Prostate gland (tissue), 2 donors: Measurements from ENCODE around the gene BANP. TPM values are rescaled to one million over a fixed set of nuclear protein-coding genes. Genes with fewer than 3 reads are reported as not detected.
"Not testable (repeated sequence)": the region's sequence is repeated elsewhere in the genome, so short reads cannot be mapped to it uniquely, and the experiment has no call there.

Source experiments
- DNase-seq: peaks from one replicate; pipeline ENCODE4 v3.0.0-alpha.2; 2019; ENCODE audit warnings: low spot score
- H3K27ac ChIP-seq, 2 donors: fragments of 200-600 bp; sonication (generic); 2 replicates each; pipeline ENCODE4 v1.5.1; 2017 to 2019
- H3K27me3 ChIP-seq: fragments of 200-600 bp; sonication (generic); replicated peaks from 2 replicates; pipeline ENCODE4 v1.5.1; 2019; ENCODE audit not compliant: insufficient read depth
- H3K36me3 ChIP-seq, 2 donors: fragments of 200-600 bp; sonication (generic); 1 replicate in 1 of 2; 2 replicates in 1 of 2; pipeline versions ENCODE4 v1.5.1 to v1.8.1; 2017 to 2019
- H3K4me1 ChIP-seq: fragments of 200-600 bp; sonication (generic); replicated peaks from 2 replicates; pipeline ENCODE4 v1.5.1; 2019
- H3K4me3 ChIP-seq, 2 donors: fragments of 200-600 bp; sonication (generic); 2 replicates each; pipeline ENCODE4 v1.5.1; 2017 to 2019
- H3K9me3 ChIP-seq: fragments of 200-600 bp; sonication (generic); 2 replicates; pipeline ENCODE4 v1.5.1; 2017
- POLR2A ChIP-seq: fragments of 450-650 bp; IDR thresholded peaks from one replicate; pipeline ENCODE4 v1.6.1; 2016; ENCODE audit warnings: antibody characterized with exemption, mild to moderate bottlenecking
- POLR2AphosphoS5 ChIP-seq: sonication (generic); formaldehyde crosslinking; IDR thresholded peaks from one replicate; pipeline ENCODE4 v1.6.1; 2017; ENCODE audit warnings: antibody characterized with exemption
- WGBS: methylation state at CpG from one replicate; pipeline ENCODE4 v1.1.5; 2018; 5-methylcytosine and 5-hydroxymethylcytosine counted together
- intact Hi-C: fragments of 100-400 bp; cut with DNase I; formaldehyde crosslinking; loops from one replicate; pipeline ENCODE4 v1.14.2; 2022
- total RNA-seq, 2 donors: library from RNA; depleted of rRNA; stranded (reverse); fragments of >200 nt; gene quantifications; one replicate each; pipeline ENCODE4 v1.1.0, GENCODE V29; 2016
- TF ChIP-seq, protein P1 (sequence below), 4 experiments: fragments of 200-600 bp in 2 of 4; fragments of 450-650 bp in 2 of 4; sonication (generic) in 2 of 4; IDR thresholded peaks; 1 replicate in 3 of 4; 2 replicates in 1 of 4; pipeline ENCODE4 v1.5.1; 2016 to 2019; ENCODE audit warnings: antibody characterized with exemption in 4 of 4, mild to moderate bottlenecking in 2 of 4, moderate library complexity in 2 of 4

The BANP gene
- total RNA-seq, 2 donors from 2014 or later: 32.2 to 47.3 TPM

- WGBS: 89% methylated on average over 23 of the region's 23 CpGs
- intact Hi-C loops: no loop called here
- no peaks in the 10 kb centered on the region for H3K9me3 ChIP-seq
- H3K36me3 ChIP-seq: no peaks in the 10 kb centered on the region
- H3K27ac ChIP-seq: no peak overlapping the region
- no peaks in the 10 kb centered on the region for H3K4me1 ChIP-seq
- H3K27me3 ChIP-seq: no peaks in the 10 kb centered on the region
- no peak overlapping the region for H3K4me3 ChIP-seq
- DNase-seq: no peak
- TF ChIP-seq, protein P1, sequence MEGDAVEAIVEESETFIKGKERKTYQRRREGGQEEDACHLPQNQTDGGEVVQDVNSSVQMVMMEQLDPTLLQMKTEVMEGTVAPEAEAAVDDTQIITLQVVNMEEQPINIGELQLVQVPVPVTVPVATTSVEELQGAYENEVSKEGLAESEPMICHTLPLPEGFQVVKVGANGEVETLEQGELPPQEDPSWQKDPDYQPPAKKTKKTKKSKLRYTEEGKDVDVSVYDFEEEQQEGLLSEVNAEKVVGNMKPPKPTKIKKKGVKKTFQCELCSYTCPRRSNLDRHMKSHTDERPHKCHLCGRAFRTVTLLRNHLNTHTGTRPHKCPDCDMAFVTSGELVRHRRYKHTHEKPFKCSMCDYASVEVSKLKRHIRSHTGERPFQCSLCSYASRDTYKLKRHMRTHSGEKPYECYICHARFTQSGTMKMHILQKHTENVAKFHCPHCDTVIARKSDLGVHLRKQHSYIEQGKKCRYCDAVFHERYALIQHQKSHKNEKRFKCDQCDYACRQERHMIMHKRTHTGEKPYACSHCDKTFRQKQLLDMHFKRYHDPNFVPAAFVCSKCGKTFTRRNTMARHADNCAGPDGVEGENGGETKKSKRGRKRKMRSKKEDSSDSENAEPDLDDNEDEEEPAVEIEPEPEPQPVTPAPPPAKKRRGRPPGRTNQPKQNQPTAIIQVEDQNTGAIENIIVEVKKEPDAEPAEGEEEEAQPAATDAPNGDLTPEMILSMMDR (IDR thresholded peaks at IDR 0.05): no peak
- no peak for TF ChIP-seq POLR2A
- no peak for TF ChIP-seq POLR2AphosphoS5
These were observed 68.7 kb downstream of the BANP start for GRCh38 chr16:88019821-88020515.

- Histone ChIP-seq H3K27me3 (no peaks in the 10 kb centered on the region), H3K4me3 (no peak overlapping the region), H3K27ac (no peak overlapping the region), H3K4me1 (no peaks in the 10 kb centered on the region), H3K36me3 (no peaks in the 10 kb centered on the region), H3K9me3 (no peaks in the 10 kb centered on the region)
- 92% methylated on average over 10 of the region's 10 CpGs for WGBS
- no peak for DNase-seq
- intact Hi-C loops: no loop called here
- TF ChIP-seq POLR2A: no peak
- TF ChIP-seq, protein P1 (IDR thresholded peaks at IDR 0.05): no peak
- TF ChIP-seq POLR2AphosphoS5: no peak
These were observed 69.3 kb downstream of the BANP start for GRCh38 chr16:88020516-88020885.

DNA sequence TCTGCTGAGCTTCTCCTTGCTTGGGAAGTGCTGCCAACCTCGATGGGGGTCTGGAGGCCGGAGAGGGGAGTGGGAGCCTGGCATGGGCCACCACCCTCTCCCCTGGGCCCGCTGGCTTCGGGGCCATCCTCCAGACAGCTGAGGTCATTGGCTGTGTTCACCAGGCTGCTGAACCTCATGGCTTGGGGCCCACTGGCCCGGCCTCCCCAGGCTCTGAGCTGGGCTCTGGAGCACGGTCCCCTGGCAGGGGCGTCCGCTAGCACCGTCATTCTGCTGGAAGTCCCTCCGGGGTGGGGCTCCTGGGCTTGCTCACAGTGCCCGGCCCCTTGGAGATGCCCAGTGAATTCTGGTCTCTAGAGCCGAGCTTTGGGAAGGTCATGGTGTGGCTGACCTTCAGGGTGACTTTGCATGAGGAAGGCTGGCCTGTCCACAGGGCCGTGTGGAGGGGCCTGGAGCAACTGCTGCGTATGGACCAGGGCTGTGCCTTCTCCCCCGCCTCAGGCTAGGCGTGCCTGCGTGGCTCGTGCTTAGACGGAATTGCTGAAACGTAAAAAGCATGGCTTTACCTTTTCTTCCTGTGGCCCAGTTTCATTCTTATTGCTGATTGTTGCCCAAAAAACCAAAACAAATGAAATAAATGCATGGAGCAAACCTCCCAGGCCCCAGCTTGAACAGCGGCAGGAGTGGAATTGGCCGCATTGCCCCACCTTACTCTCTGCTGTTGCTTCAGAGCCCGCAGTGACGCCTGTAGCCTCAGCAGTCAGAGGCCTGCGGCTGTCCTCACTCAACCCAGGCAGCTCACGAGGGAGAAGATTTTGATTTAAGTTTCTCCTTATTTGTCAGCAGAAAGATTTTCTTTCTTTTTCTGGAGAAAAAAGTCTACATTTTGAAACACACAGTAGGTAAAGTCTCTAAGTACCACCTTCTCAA, 70.1 kb downstream of the BANP start:
- H3K4me3 ChIP-seq, intact Hi-C loops, DNase-seq, H3K36me3 ChIP-seq, H3K27me3 ChIP-seq, H3K27ac ChIP-seq, H3K4me1 ChIP-seq, H3K9me3 ChIP-seq: not testable (repeated sequence)
- 93% methylated on average over 26 of the region's 26 CpGs for WGBS

DNA sequence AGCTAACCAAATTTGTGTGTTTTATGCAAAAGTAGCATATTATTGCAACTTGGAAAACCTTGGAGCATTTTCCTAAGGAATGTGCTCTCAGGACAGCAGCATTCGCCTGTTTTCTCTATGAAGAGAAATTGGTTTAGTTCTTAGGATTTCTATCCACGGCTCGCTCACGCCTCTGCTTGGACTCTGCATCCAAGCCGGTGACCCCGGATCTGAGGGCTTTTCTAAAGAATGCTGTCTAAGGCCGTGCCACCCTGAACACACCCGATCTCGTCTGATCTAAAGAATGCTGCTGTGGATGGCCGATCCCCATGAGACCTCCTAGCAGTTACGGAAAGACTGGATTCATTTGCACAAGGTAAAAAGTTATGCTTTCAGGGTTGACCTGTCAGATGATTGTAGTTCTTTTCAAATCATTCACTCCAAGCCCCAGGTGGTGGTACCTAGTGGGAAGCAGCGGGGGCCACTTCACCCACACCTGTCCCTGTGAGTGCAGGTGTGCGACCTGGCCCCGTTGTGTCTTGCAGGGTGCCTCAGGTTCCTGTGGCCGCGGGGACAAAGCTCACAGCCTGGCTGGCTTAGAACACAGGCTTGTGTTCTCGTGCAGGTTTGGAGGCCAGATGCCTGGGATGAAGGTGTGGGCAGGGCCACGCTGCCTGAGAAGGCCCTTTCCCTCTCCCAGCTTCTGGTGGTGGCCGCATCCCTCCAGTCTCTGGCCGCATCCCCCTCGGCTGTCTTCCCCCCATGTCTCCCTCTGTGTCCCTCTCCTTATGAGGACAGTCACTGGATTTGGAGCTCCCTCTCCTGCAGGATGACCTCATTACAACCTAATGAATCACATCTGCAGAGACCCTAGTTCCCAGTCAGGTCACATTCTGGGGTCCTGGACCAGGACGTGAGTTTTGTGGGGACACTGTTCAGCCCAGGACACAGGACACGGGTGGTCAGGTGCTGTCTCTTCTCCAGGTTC, 71.1 kb downstream of the BANP start:
- 93% methylated on average over 23 of the region's 23 CpGs for WGBS
- no peak for DNase-seq

More for the DNA sequence above, 71.1 kb downstream of the BANP start:
- Histone ChIP-seq H3K27ac (no peak overlapping the region), H3K4me3 (no peak overlapping the region), H3K36me3 (no peaks in the 10 kb centered on the region), H3K27me3 (no peaks in the 10 kb centered on the region), H3K9me3 (no peaks in the 10 kb centered on the region), H3K4me1 (no peaks in the 10 kb centered on the region)
- intact Hi-C loops: no loop called here
- TF ChIP-seq, protein P1 (IDR thresholded peaks at IDR 0.05): no peak
